HG03108 (cell line): ENCODE measurements around the gene MOAP1.
"Not testable (repeated sequence)": the region's sequence is repeated elsewhere in the genome, so short reads cannot be mapped to it uniquely, and the experiment has no call there.

Experiments
- ATAC-seq: cut with Tn5 transposase; IDR thresholded peaks from one replicate; pipeline ENCODE4 v1.9.1; 2021; ENCODE audit warnings: moderate library complexity; ENCODE audit not compliant: unreplicated experiment

The MOAP1 gene

GRCh38 chr14:93186466-93186865 lies 1.8 kb upstream of the MOAP1 start:
- ATAC-seq: no peak

DNA sequence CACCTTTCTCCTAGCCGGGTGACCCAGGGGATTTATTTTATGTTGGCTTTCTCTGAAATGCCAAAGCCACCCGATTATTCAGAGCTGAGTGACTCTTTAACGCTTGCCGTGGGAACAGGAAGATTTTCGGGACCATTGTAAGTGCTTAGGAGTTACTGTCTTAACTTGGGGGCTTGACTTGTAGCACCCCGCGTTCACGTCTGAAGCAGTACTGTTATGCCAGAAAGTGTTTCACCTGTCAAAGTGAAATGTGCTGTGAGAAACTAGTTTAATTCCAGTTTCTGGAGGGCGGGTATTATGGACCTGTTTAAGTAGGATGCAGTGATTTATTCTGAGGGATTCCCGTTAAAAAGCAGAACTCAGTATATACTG lies 638 bp upstream of the MOAP1 start:
- no peak for ATAC-seq

GRCh38 chr14:93183596-93184317 lies 940 bp downstream of the MOAP1 start:
- no peak for ATAC-seq

DNA sequence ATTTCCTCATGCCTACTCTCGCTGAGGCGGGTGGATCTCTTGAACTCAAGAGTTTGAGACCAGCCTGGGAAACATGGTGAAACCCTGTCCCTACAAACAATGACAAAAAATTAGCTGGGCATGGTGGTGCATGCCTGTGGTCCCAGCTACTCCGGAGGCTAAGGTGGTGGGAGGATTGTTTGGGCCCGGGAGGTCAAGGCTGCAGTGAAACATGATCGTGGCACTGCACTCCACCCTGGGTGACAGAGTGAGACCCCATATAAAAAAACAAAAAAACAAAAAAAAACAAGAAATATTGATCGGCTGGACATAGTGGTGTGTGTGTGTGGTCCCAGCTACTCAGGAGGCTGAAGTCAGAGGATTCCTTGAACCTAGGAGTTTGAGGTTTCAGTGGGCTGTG lies 9.2 kb downstream of the MOAP1 start:
- ATAC-seq: no peak

GRCh38 chr14:93174731-93175130 lies 10.0 kb downstream of the MOAP1 start:
- not testable (repeated sequence) for ATAC-seq

DNA sequence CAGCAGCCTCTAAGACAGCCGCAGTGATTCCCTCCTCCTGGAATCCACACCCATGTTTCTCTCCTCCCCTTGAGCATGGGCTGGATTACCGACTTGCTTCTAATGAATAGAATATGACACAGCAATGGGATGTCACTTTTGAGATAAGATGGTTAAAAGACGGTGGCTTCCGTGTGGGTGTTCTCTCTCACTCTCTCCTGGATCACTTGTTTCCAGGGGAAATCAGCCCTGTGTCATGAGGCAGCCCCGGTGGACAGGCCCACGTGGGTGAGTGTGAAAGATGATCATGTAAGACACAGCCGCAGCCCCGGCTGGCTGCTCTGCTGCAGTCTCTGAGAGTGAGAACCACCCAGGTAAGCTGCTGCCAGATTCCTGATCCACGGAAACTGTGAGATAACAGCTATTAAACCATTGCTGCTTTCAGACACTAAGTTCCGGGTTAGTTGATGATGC lies 10.7 kb downstream of the MOAP1 start:
- no peak for ATAC-seq

- no peak for ATAC-seq
These were observed 13.3 kb downstream of the MOAP1 start for GRCh38 chr14:93171376-93171775.

- ATAC-seq: not testable (repeated sequence)
These were observed 14.6 kb downstream of the MOAP1 start for GRCh38 chr14:93170141-93170540.

DNA sequence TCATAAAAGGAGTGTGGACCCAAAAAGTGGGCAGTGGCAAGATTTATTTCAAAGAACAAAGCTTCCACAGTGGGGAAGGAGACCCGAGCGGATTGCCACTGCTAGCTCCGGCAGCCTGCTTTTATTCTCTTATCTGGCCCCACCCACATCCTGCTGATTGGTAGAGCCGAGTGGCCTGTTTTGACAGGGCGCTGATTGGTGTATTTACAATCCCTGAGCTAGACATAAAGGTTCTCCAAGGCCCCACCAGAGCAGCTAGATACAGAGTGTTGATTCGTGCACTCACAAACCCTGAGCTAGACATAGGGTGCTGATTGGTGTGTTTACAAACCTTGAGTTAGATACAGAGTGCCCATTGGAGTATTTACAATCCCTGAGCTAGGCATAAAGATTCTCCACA lies 15.1 kb downstream of the MOAP1 start:
- not testable (repeated sequence) for ATAC-seq

DNA sequence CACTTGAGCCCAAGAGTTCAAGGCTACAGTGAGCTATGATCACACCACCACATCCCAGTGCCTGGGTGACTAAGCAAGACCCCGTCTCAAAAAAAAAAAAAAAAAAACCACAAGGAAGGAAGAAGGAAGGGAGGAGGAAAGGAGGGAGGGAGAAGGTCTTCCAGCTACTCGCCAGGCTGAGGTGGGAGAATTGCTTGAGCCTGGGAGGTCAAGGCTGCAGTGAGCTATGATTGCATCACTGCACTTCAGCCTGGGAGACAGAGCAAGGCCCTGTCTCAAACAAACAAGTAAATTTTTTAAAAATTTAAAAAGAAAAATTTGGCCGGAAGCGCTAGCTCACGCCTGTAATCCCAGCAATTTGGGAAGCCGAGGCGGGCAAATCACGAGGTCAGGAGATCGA lies 16.1 kb downstream of the MOAP1 start:
- not testable (repeated sequence) for ATAC-seq

- not testable (repeated sequence) for ATAC-seq
These were observed 19.1 kb downstream of the MOAP1 start for GRCh38 chr14:93165271-93166265.

- ATAC-seq: no peak
These were observed 21.1 kb downstream of the MOAP1 start for GRCh38 chr14:93163564-93163963.

DNA sequence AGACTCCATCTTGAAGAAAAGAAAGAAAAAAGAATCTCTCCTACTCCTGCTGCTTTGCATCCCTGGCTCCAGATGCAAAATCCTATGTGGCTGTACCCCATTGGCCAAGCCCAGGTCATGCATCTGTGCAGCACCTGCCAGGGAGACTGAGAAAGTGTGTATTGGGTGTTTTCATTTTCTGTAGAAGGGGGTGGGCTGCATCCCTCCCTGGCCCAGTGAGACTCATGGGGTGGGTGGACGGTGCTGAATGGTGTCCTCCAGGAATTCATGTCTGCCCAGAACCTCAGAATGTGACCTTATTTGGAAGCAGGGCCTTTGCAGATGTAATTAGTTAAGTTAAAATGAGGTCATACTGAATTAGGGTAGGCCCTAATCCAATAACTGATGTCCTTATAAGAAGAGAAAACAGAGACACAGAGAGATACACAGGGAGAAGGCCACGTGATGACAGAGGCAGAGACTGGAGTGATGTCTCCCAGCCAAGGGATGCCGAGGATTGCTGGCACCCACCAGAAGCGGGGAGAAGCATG lies 23.2 kb downstream of the MOAP1 start:
- no peak for ATAC-seq

GRCh38 chr14:93160353-93160801 lies 24.3 kb downstream of the MOAP1 start:
- ATAC-seq: no peak

GRCh38 chr14:93159625-93160352 lies 24.9 kb downstream of the MOAP1 start:
- not testable (repeated sequence) for ATAC-seq

DNA sequence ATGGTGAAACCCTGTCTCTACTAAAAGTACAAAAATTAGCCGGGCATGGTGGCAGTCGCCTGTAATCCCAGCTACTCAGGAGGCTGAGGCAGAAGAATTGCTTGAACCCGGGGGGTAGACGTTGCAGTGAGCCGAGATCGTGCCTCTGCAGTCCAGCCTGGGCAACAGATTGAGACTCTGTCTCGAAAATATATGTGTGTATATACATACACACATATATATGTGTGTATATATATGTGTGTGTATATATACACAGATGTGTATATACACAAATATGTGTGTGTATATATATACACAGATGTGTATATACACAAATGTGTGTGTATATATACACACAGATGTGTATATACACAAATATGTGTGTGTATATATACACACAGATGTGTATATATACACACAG lies 26.3 kb downstream of the MOAP1 start:
- ATAC-seq: not testable (repeated sequence)

- ATAC-seq: no peak
These were observed 27.9 kb downstream of the MOAP1 start for GRCh38 chr14:93156693-93157369.

- no peak for ATAC-seq
These were observed 29.0 kb downstream of the MOAP1 start for GRCh38 chr14:93155667-93156066.

DNA sequence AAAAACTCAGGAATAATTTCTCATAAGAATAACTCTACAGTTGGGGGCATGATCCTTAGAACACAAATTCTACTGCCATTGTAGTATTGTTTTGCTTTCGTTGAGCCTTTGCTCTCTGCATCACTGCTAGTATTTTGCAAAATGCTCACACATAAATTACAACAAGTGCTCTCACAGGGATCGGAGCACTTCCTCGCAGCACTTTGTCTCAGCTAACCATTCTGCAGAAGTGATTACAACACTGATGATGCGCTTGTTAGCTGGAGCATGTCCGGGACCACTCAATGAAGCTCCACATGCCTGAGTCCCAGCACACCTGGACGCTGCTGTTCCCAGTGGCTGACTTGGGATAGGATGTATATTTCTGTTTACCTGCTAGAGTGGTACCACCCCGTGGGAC lies 31.6 kb downstream of the MOAP1 start:
- no peak for ATAC-seq
